Uterus (tissue), 4 donors: ENCODE measurements around the gene ILDR2. TPM values are rescaled to one million over a fixed set of nuclear protein-coding genes. Genes with fewer than 3 reads are reported as not detected.

Experiments used
- DNase-seq, 2 donors: peaks; one replicate each; pipeline ENCODE4 v3.0.0-alpha.2; 2019 to 2020
- H3K27ac ChIP-seq, 2 donors: fragments of 200-600 bp; sonication (generic); 1 replicate in 1 of 2; 2 replicates in 1 of 2; pipeline ENCODE4 v1.5.1; 2016 to 2018
- H3K27me3 ChIP-seq, 2 donors: fragments of 200-600 bp; sonication (generic); one replicate each; pipeline ENCODE4 v1.5.1; 2018 to 2019; ENCODE audit warnings: control low read depth in 1 of 2
- H3K36me3 ChIP-seq, 2 donors: fragments of 200-600 bp; sonication (generic); one replicate each; pipeline ENCODE4 v1.5.1; 2019; ENCODE audit warnings: control low read depth in 1 of 2
- H3K4me1 ChIP-seq, 2 donors: fragments of 200-600 bp; sonication (generic); one replicate each; pipeline ENCODE4 v1.5.1; 2018 to 2019; ENCODE audit warnings: control low read depth in 1 of 2
- H3K4me3 ChIP-seq, 2 donors: fragments of 200-600 bp; sonication (generic); 1 replicate in 1 of 2; 2 replicates in 1 of 2; pipeline ENCODE4 v1.5.1; 2018 to 2019; ENCODE audit warnings: mild to moderate bottlenecking in 1 of 2
- H3K9me3 ChIP-seq, 2 donors: fragments of 200-600 bp; sonication (generic); one replicate each; pipeline ENCODE4 v1.5.1; 2019; ENCODE audit warnings: control low read depth in 1 of 2
- CTCF ChIP-seq, 4 experiments: fragments of 200-600 bp in 2 of 4; fragments of 450-650 bp in 2 of 4; sonication (generic) in 2 of 4; IDR thresholded peaks; one replicate each; pipeline ENCODE4 v1.5.1; 2016 to 2019; ENCODE audit warnings: antibody characterized with exemption in 4 of 4, mild to moderate bottlenecking in 2 of 4, moderate library complexity in 1 of 4
- POLR2A ChIP-seq, 2 donors: fragments of 450-650 bp; IDR thresholded peaks; one replicate each; pipeline ENCODE4 v1.6.1; 2016; ENCODE audit warnings: antibody characterized with exemption in 2 of 2, mild to moderate bottlenecking in 1 of 2, moderate library complexity in 1 of 2
- intact Hi-C: fragments of 100-400 bp; cut with DNase I; formaldehyde crosslinking; loops from one replicate; pipeline ENCODE4 v1.15.1; 2023; ENCODE audit warnings: low total_unique reads
- total RNA-seq, 4 donors: library from RNA; depleted of rRNA in 3 of 4; stranded (reverse); fragments of >200 nt in 3 of 4; gene quantifications; one replicate each; pipeline versions ENCODE4 v1.1.0 to v1.2.4, GENCODE V29; 2014 to 2023
- donor health status: DM: yes; HTN: yes; CAD: no.

The ILDR2 gene
- total RNA-seq, 4 donors from 2014 or later, result 0.30 to 2.8 TPM; not detected in 2

- intact Hi-C loops, result no loop called here
- Histone ChIP-seq H3K4me3 (no peak overlapping the region), H3K9me3 (no peaks in the 10 kb centered on the region), H3K4me1 (no peaks in the 10 kb centered on the region), H3K27ac (no peak overlapping the region), H3K36me3 (no peaks in the 10 kb centered on the region), H3K27me3 (no peaks in the 10 kb centered on the region)
- no peak for DNase-seq
- no peak for TF ChIP-seq CTCF (IDR thresholded peaks at IDR 0.05)
- no peak for TF ChIP-seq POLR2A (IDR thresholded peaks at IDR 0.05)
These were observed 26.4 kb downstream of the ILDR2 start for GRCh38 chr1:166948856-166949350.

- Histone ChIP-seq H3K4me1 (no peaks in the 10 kb centered on the region), H3K9me3 (no peaks in the 10 kb centered on the region), H3K36me3 (no peaks in the 10 kb centered on the region), H3K4me3 (peak overlapping the region; percentile 9 to 12), H3K27me3 (no peaks in the 10 kb centered on the region), H3K27ac (no peak overlapping the region)
- peak; percentile 24 to 64 for DNase-seq
- intact Hi-C loops, result no loop called here
- no peak for TF ChIP-seq POLR2A (IDR thresholded peaks at IDR 0.05)
- TF ChIP-seq CTCF (IDR thresholded peaks at IDR 0.05), result no peak
These were observed 27.8 kb downstream of the ILDR2 start for GRCh38 chr1:166947398-166948043.

GRCh38 chr1:166944186-166944967 is 31.0 kb downstream of the ILDR2 start:
- Histone ChIP-seq H3K36me3 (no peaks in the 10 kb centered on the region), H3K4me3 (no peak overlapping the region), H3K27ac (no peak overlapping the region), H3K4me1 (no peaks in the 10 kb centered on the region), H3K9me3 (no peaks in the 10 kb centered on the region), H3K27me3 (no peaks in the 10 kb centered on the region)
- no peak for DNase-seq
- no peak for TF ChIP-seq CTCF (IDR thresholded peaks at IDR 0.05)
- no peak for TF ChIP-seq POLR2A (IDR thresholded peaks at IDR 0.05)
- intact Hi-C loops, result no loop called here

GRCh38 chr1:166939741-166940375 is 35.5 kb downstream of the ILDR2 start:
- intact Hi-C loops, result no loop called here

More at GRCh38 chr1:166939741-166940375, 35.5 kb downstream of the ILDR2 start:
- Histone ChIP-seq H3K27ac (no peak overlapping the region), H3K27me3 (no peaks in the 10 kb centered on the region), H3K4me3 (no peak overlapping the region), H3K4me1 (no peaks in the 10 kb centered on the region), H3K9me3 (no peaks in the 10 kb centered on the region), H3K36me3 (no peaks in the 10 kb centered on the region)
- no peak for DNase-seq
- TF ChIP-seq CTCF (IDR thresholded peaks at IDR 0.05) (no peak), POLR2A (IDR thresholded peaks at IDR 0.05) (no peak)
